Prostate gland (tissue), 2 donors: Measurements from ENCODE around the gene NEDD1. TPM values are rescaled to one million over a fixed set of nuclear protein-coding genes. Genes with fewer than 3 reads are reported as not detected.

Source experiments
- DNase-seq: peaks from one replicate; pipeline ENCODE4 v3.0.0-alpha.2; 2019; ENCODE audit warnings: low spot score
- H3K27ac ChIP-seq, 2 donors: fragments of 200-600 bp; sonication (generic); 2 replicates each; pipeline ENCODE4 v1.5.1; 2017 to 2019
- H3K27me3 ChIP-seq: fragments of 200-600 bp; sonication (generic); replicated peaks from 2 replicates; pipeline ENCODE4 v1.5.1; 2019; ENCODE audit not compliant: insufficient read depth
- H3K36me3 ChIP-seq, 2 donors: fragments of 200-600 bp; sonication (generic); 1 replicate in 1 of 2; 2 replicates in 1 of 2; pipeline versions ENCODE4 v1.5.1 to v1.8.1; 2017 to 2019
- H3K4me1 ChIP-seq: fragments of 200-600 bp; sonication (generic); replicated peaks from 2 replicates; pipeline ENCODE4 v1.5.1; 2019
- H3K4me3 ChIP-seq, 2 donors: fragments of 200-600 bp; sonication (generic); 2 replicates each; pipeline ENCODE4 v1.5.1; 2017 to 2019
- H3K9me3 ChIP-seq: fragments of 200-600 bp; sonication (generic); 2 replicates; pipeline ENCODE4 v1.5.1; 2017
- CTCF ChIP-seq, 4 experiments: fragments of 200-600 bp in 2 of 4; fragments of 450-650 bp in 2 of 4; sonication (generic) in 2 of 4; IDR thresholded peaks; 1 replicate in 3 of 4; 2 replicates in 1 of 4; pipeline ENCODE4 v1.5.1; 2016 to 2019; ENCODE audit warnings: antibody characterized with exemption in 4 of 4, mild to moderate bottlenecking in 2 of 4, moderate library complexity in 2 of 4
- POLR2A ChIP-seq: fragments of 450-650 bp; IDR thresholded peaks from one replicate; pipeline ENCODE4 v1.6.1; 2016; ENCODE audit warnings: antibody characterized with exemption, mild to moderate bottlenecking
- POLR2AphosphoS5 ChIP-seq: sonication (generic); formaldehyde crosslinking; IDR thresholded peaks from one replicate; pipeline ENCODE4 v1.6.1; 2017; ENCODE audit warnings: antibody characterized with exemption
- WGBS: methylation state at CpG from one replicate; pipeline ENCODE4 v1.1.5; 2018; 5-methylcytosine and 5-hydroxymethylcytosine counted together
- intact Hi-C: fragments of 100-400 bp; cut with DNase I; formaldehyde crosslinking; loops from one replicate; pipeline ENCODE4 v1.14.2; 2022
- total RNA-seq, 2 donors: library from RNA; depleted of rRNA; stranded (reverse); fragments of >200 nt; gene quantifications; one replicate each; pipeline ENCODE4 v1.1.0, GENCODE V29; 2016

NEDD1 gene, protein sequence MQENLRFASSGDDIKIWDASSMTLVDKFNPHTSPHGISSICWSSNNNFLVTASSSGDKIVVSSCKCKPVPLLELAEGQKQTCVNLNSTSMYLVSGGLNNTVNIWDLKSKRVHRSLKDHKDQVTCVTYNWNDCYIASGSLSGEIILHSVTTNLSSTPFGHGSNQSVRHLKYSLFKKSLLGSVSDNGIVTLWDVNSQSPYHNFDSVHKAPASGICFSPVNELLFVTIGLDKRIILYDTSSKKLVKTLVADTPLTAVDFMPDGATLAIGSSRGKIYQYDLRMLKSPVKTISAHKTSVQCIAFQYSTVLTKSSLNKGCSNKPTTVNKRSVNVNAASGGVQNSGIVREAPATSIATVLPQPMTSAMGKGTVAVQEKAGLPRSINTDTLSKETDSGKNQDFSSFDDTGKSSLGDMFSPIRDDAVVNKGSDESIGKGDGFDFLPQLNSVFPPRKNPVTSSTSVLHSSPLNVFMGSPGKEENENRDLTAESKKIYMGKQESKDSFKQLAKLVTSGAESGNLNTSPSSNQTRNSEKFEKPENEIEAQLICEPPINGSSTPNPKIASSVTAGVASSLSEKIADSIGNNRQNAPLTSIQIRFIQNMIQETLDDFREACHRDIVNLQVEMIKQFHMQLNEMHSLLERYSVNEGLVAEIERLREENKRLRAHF
- 10 to 100 TPM; 22.8 to 29.8 TPM for total RNA-seq

DNA sequence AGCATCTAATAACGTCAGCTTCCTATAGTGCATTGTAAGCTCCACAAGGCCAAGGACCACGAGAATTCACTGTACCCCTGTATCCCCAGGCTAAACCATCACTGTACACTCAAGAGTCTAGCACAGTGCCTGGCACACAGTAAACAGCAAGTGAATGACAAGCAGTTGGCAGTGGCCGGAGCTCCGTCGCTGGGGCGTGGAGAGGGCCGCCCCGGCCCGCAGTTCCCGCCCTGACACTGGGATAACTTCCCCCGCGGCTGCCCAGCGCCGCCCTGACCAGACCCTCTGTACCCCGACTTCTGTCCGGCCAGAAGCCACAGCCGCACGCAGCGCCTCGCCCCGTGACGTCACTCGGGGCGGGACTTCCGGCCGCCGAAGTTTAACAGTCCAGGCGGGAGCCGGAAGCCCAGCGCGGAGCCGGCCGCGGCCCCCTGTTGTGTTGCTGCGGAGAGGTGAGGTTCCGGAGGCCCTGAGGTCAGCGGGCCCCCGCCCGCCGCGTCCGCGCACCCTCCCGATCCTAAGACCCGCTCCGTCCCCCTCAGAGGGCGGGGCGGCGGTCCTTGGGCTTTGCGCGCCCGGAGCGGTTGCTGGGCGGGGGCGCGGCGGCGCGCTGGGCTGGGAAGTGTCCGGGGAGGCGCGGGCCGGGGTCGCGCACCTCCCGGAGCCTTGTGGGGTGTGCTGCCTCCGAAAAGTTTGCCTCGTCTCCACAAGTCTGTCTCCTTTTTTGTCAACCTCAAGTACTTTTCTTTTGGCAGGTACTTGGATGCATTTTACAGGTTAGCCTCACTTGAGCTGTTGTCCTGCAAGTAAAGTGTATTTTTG is at the start of gene NEDD1:
NEDD1 (plus strand) TSS at position 409 of the 822 bp plus-strand sequence. CDS start 2,503 bp downstream, outside the sequence.
- Histone ChIP-seq H3K4me3 (peak within 1 kb of the TSS; percentile 88 to 94), H3K4me1 (peaks cover 3% of the 10 kb centered on the region), H3K36me3 (no peaks in the 10 kb centered on the region), H3K9me3 (no peaks in the 10 kb centered on the region), H3K27me3 (no peaks in the 10 kb centered on the region), H3K27ac (peak within 1 kb of the TSS; percentile 91 to 92)
- TF ChIP-seq CTCF (IDR thresholded peaks at IDR 0.05) (no peak), POLR2A (peak; percentile 78), POLR2AphosphoS5 (peak; percentile 77)
- DNase-seq, result peak; percentile 73
- intact Hi-C loops, result no loop called here
- WGBS, result under 1% methylated on average over 62 of the region's 68 CpGs

DNA sequence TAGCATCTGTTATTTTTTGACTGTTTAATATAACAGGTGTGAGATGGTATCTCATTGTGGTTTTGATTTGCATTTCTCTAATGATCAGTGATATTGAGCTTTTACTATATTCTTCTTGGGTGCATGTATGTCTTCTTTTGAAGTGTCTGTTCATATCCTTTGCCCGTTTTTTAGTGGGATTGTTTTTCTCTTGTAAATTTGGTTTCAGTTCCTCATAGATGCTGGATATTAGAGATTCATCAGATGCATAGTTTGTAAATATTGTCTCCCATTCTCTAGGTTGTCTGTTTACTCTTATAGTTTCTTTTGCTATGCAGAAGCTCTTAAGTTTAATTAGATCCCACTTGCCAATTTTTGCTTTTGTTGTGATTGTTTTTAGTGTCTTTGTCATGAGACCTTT is 48.9 kb upstream of the NEDD1 start:
- TF ChIP-seq POLR2AphosphoS5 (no peak), CTCF (IDR thresholded peaks at IDR 0.05) (no peak), POLR2A (no peak)
- no peak for DNase-seq
- H3K9me3 ChIP-seq, result no peaks in the 10 kb centered on the region
- no peak overlapping the region for H3K27ac ChIP-seq
- H3K4me1 ChIP-seq, result no peaks in the 10 kb centered on the region
- intact Hi-C loops, result no loop called here
- H3K36me3 ChIP-seq, result no peaks in the 10 kb centered on the region
- no peaks in the 10 kb centered on the region for H3K27me3 ChIP-seq
- WGBS, result 70% methylated on average over 1 of the region's 1 CpG
- no peak overlapping the region for H3K4me3 ChIP-seq

DNA sequence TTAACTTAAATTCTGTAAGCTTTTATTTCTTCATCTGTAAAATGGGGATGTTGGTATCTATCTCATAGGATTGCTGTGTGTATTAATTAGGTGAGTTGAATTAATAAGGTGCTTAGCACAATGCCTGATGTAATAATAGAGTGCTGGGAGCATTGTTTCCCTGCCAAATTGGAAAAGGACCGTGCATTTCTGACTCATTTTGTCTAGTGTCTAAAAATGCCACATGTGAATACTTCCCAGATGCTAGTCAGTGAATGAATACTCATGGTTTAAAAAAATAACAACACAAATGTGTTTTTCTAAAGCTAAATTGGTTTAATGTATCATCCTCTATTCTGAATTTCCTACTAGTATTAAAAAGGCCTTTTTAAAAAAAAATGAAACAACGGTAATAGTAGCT is 45.4 kb upstream of the NEDD1 start:
- Histone ChIP-seq H3K4me1 (no peaks in the 10 kb centered on the region), H3K36me3 (no peaks in the 10 kb centered on the region), H3K27ac (no peak overlapping the region), H3K4me3 (no peak overlapping the region), H3K27me3 (no peaks in the 10 kb centered on the region), H3K9me3 (no peaks in the 10 kb centered on the region)
- intact Hi-C loops, result no loop called here
- no peak for TF ChIP-seq CTCF (IDR thresholded peaks at IDR 0.05)
- no peak for TF ChIP-seq POLR2A
- no peak for TF ChIP-seq POLR2AphosphoS5
- 78% methylated on average over 2 of the region's 2 CpGs for WGBS
- no peak for DNase-seq

DNA sequence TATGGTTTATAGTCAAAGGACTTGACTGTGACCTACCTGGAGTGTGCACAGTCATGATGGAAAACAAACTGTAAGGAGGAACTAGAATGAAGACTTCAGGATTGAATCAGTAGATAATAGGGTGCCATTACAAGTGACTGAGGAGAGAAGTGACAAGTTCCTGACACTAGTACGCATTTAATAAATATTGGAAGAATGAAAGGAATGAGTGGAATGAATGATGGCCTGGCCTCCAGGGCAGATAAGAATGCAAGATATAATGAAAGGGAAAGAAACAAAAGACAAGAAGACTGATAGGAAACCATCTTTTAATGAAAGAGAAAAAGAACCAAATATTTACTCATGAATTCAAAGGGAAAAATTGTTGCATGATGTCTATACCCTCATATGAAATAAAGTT is 44.7 kb upstream of the NEDD1 start:
- H3K4me3 ChIP-seq, result no peak overlapping the region
- no peak for DNase-seq
- no peaks in the 10 kb centered on the region for H3K9me3 ChIP-seq
- intact Hi-C loops, result no loop called here
- no peaks in the 10 kb centered on the region for H3K27me3 ChIP-seq
- no peak overlapping the region for H3K27ac ChIP-seq
- no peaks in the 10 kb centered on the region for H3K36me3 ChIP-seq
- WGBS, result 90% methylated on average over 1 of the region's 1 CpG
- TF ChIP-seq POLR2A, result no peak
- TF ChIP-seq CTCF (IDR thresholded peaks at IDR 0.05), result no peak
- TF ChIP-seq POLR2AphosphoS5, result no peak
- no peaks in the 10 kb centered on the region for H3K4me1 ChIP-seq
